ENCODE results near the gene CSPG5.

The CSPG5 gene

DNA sequence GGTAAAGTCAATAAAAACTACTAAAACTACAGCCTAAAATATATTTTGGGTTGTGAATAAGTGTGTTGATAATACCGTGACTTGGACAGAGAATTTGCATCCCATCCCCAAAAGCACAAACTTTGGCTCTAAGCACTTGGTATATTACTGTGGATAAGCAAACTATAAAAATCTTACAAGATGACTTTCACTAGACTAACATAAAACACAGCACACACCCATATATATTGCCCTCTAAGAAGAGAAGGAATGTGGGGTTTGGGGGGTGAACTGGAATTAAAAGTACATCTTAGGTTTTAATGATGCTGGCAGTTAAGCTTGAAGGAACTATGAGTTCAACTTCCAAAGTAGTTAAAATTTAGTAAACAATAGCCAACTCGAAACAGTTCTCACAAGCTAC is 28.7 kb upstream of the CSPG5 start:
- H3K27ac ChIP-seq (replicated peaks): no peak overlapping the region
- no peaks in the 10 kb centered on the region for H3K27me3 ChIP-seq (ENCODE audit: insufficient read depth, poor library complexity, severe bottlenecking)
- TF ChIP-seq GABPA (IDR thresholded peaks at IDR 0.05; ENCODE audit: low read depth) (no peak), POLR2AphosphoS5 (IDR thresholded peaks at IDR 0.05; ENCODE audit: low read depth) (no peak), SPI1 (IDR thresholded peaks at IDR 0.05; ENCODE audit: borderline replicate concordance, low read depth) (no peak)
- TF ChIP-seq, protein P1, sequence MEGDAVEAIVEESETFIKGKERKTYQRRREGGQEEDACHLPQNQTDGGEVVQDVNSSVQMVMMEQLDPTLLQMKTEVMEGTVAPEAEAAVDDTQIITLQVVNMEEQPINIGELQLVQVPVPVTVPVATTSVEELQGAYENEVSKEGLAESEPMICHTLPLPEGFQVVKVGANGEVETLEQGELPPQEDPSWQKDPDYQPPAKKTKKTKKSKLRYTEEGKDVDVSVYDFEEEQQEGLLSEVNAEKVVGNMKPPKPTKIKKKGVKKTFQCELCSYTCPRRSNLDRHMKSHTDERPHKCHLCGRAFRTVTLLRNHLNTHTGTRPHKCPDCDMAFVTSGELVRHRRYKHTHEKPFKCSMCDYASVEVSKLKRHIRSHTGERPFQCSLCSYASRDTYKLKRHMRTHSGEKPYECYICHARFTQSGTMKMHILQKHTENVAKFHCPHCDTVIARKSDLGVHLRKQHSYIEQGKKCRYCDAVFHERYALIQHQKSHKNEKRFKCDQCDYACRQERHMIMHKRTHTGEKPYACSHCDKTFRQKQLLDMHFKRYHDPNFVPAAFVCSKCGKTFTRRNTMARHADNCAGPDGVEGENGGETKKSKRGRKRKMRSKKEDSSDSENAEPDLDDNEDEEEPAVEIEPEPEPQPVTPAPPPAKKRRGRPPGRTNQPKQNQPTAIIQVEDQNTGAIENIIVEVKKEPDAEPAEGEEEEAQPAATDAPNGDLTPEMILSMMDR (IDR thresholded peaks at IDR 0.05; ENCODE audit: insufficient read depth, low read length): no peak
- TF ChIP-seq, protein P2, sequence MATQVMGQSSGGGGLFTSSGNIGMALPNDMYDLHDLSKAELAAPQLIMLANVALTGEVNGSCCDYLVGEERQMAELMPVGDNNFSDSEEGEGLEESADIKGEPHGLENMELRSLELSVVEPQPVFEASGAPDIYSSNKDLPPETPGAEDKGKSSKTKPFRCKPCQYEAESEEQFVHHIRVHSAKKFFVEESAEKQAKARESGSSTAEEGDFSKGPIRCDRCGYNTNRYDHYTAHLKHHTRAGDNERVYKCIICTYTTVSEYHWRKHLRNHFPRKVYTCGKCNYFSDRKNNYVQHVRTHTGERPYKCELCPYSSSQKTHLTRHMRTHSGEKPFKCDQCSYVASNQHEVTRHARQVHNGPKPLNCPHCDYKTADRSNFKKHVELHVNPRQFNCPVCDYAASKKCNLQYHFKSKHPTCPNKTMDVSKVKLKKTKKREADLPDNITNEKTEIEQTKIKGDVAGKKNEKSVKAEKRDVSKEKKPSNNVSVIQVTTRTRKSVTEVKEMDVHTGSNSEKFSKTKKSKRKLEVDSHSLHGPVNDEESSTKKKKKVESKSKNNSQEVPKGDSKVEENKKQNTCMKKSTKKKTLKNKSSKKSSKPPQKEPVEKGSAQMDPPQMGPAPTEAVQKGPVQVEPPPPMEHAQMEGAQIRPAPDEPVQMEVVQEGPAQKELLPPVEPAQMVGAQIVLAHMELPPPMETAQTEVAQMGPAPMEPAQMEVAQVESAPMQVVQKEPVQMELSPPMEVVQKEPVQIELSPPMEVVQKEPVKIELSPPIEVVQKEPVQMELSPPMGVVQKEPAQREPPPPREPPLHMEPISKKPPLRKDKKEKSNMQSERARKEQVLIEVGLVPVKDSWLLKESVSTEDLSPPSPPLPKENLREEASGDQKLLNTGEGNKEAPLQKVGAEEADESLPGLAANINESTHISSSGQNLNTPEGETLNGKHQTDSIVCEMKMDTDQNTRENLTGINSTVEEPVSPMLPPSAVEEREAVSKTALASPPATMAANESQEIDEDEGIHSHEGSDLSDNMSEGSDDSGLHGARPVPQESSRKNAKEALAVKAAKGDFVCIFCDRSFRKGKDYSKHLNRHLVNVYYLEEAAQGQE (IDR thresholded peaks at IDR 0.05; ENCODE audit: insufficient replicate concordance, low read depth): no peak
- DNase-seq (ENCODE audit: low read depth in 1 of 2, low spot score in 1 of 2): no peak
- H3K4me3 ChIP-seq (replicated peaks; ENCODE audit: insufficient read depth, low read length): no peak overlapping the region

DNA sequence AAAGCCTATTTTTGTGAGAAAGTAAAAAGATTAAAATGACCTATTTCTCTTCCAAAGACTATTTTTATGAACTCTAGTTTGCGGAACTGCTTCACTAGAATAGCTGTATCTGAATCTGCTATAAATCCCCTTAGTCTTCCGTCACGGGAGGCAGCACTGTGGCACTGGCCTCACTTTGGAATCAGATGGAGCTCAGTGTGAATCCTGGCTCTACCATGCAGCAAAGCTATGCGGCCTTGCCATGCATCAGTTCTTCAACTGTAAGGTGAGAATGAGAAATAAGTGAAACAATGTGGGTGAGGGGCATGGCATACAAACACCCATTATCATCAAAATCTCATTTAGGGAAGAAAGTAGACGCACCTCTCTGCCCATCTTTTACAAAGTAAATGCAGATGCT is 27.5 kb upstream of the CSPG5 start:
- no peak overlapping the region for H3K27ac ChIP-seq (replicated peaks)
- no peak overlapping the region for H3K4me3 ChIP-seq (replicated peaks; ENCODE audit: insufficient read depth, low read length)
- H3K27me3 ChIP-seq (ENCODE audit: insufficient read depth, poor library complexity, severe bottlenecking): no peaks in the 10 kb centered on the region
- TF ChIP-seq POLR2AphosphoS5 (IDR thresholded peaks at IDR 0.05; ENCODE audit: low read depth) (no peak), SPI1 (IDR thresholded peaks at IDR 0.05; ENCODE audit: borderline replicate concordance, low read depth) (no peak), GABPA (IDR thresholded peaks at IDR 0.05; ENCODE audit: low read depth) (no peak)
- TF ChIP-seq, protein P2 (IDR thresholded peaks at IDR 0.05; ENCODE audit: insufficient replicate concordance, low read depth): no peak
- TF ChIP-seq, protein P1 (IDR thresholded peaks at IDR 0.05; ENCODE audit: insufficient read depth, low read length): no peak
- DNase-seq (ENCODE audit: low read depth in 1 of 2, low spot score in 1 of 2): no peak

DNA sequence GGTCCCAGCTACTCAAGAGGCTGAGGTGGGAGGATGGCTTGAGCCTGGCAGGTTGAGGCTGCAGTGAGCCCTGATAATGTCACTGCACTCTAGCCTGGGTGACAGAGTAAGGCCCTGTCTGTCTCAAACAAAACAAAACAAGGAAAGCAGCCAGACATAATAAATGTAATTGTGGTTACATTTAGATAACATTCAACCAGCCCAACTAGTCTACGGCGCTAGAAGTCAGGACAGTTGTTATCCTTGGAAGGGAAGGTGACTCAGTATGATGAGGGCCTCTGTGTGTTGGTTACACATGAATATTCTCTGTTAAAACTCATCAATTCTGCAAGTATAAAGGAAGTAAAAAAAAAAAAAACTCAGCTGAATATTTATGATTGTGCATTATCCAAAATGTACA is 27.0 kb upstream of the CSPG5 start:
- no peak for DNase-seq (ENCODE audit: low read depth in 1 of 2, low spot score in 1 of 2)

More for the DNA sequence above, 27.0 kb upstream of the CSPG5 start:
- TF ChIP-seq, protein P1 (IDR thresholded peaks at IDR 0.05; ENCODE audit: insufficient read depth, low read length): no peak
- TF ChIP-seq GABPA (IDR thresholded peaks at IDR 0.05; ENCODE audit: low read depth): no peak
- TF ChIP-seq, protein P2 (IDR thresholded peaks at IDR 0.05; ENCODE audit: insufficient replicate concordance, low read depth): no peak
- no peak for TF ChIP-seq POLR2AphosphoS5 (IDR thresholded peaks at IDR 0.05; ENCODE audit: low read depth)
- no peak for TF ChIP-seq SPI1 (IDR thresholded peaks at IDR 0.05; ENCODE audit: borderline replicate concordance, low read depth)
- Histone ChIP-seq H3K27ac (replicated peaks) (no peak overlapping the region), H3K27me3 (ENCODE audit: insufficient read depth, poor library complexity, severe bottlenecking) (no peaks in the 10 kb centered on the region), H3K4me3 (replicated peaks; ENCODE audit: insufficient read depth, low read length) (no peak overlapping the region)

Measured in HL-60 (cell line).